WTC11 (cell line): Measurements from ENCODE around the gene HDDC3. TPM values are rescaled to one million over a fixed set of nuclear protein-coding genes. Genes with fewer than 3 reads are reported as not detected.

ENCODE experiments used
- ATAC-seq: fragments of 200-7000 bp; cut with Tn5 transposase; 2 replicates; pipeline ENCODE4 v1.10.0; 2021; ENCODE audit warnings: mild to moderate bottlenecking, moderate library complexity
- CTCF ChIA-PET: fragments of 300-600 bp; sonication (Branson Sonifier 250); formaldehyde crosslinking; loops from one replicate; lab custom pipeline; 2021; ENCODE audit warnings: antibody characterized with exemption; lab: Charles Lee
- POLR2A ChIA-PET: fragments of 350-600 bp; sonication (Branson Sonifier 250); formaldehyde crosslinking; loops from one replicate; lab custom pipeline; 2021; ENCODE audit warnings: antibody characterized with exemption; lab: Charles Lee
- DNase-seq: peaks from one replicate; pipeline ENCODE4 v3.0.0; 2021; ENCODE audit warnings: low spot score
- H3K27ac Mint-ChIP-seq: 2 replicates; pipeline ENCODE4 v1.8.0; 2021; ENCODE audit warnings: mixed read lengths
- H3K27me3 Mint-ChIP-seq: 2 replicates; pipeline ENCODE4 v1.8.0; 2021; ENCODE audit warnings: low read depth, mild to moderate bottlenecking, moderate library complexity, mixed read lengths
- H3K36me3 Mint-ChIP-seq: 2 replicates; pipeline ENCODE4 v1.8.0; 2021; ENCODE audit warnings: mixed read lengths
- H3K4me1 Mint-ChIP-seq: 2 replicates; pipeline ENCODE4 v1.8.0; 2022; ENCODE audit warnings: mixed read lengths
- H3K4me3 Mint-ChIP-seq: 2 replicates; pipeline ENCODE4 v1.8.0; 2021; ENCODE audit warnings: mild to moderate bottlenecking, moderate library complexity, mixed read lengths
- H3K9me3 Mint-ChIP-seq: 2 replicates; pipeline ENCODE4 v1.8.0; 2021; ENCODE audit warnings: mixed read lengths
- ATF1 ChIP-seq: sonication (generic); formaldehyde crosslinking; IDR thresholded peaks from 2 replicates; pipeline ENCODE4 v1.8.1; 2023; ENCODE audit warnings: mild to moderate bottlenecking, moderate library complexity, missing genetic modification reagents
- FOXJ3 ChIP-seq: sonication (generic); formaldehyde crosslinking; IDR thresholded peaks from 2 replicates; pipeline ENCODE4 v1.9.0; 2021; ENCODE audit warnings: missing genetic modification reagents, mild to moderate bottlenecking, borderline replicate concordance
- JAZF1 ChIP-seq: fragments of 250-450 bp; sonication (Bioruptor Pico); IDR thresholded peaks from 2 replicates; pipeline ENCODE4 v1.9.0; 2021; ENCODE audit warnings: moderate library complexity, mild to moderate bottlenecking, inconsistent platforms
- MXD4 ChIP-seq: fragments of 250-450 bp; sonication (Bioruptor Pico); IDR thresholded peaks from 2 replicates; pipeline ENCODE4 v1.8.0; 2021; ENCODE audit warnings: mild to moderate bottlenecking, moderate library complexity, borderline replicate concordance
- SMAD3 ChIP-seq: sonication (generic); formaldehyde crosslinking; IDR thresholded peaks from 2 replicates; pipeline ENCODE4 v1.8.0; 2022; ENCODE audit warnings: missing genetic modification reagents, mild to moderate bottlenecking, borderline replicate concordance
- SOX15 ChIP-seq: fragments of 250-450 bp; sonication (Bioruptor Pico); IDR thresholded peaks from 2 replicates; pipeline ENCODE4 v1.9.0; 2021; ENCODE audit warnings: mild to moderate bottlenecking
- TP53 ChIP-seq: sonication (generic); formaldehyde crosslinking; IDR thresholded peaks from 2 replicates; pipeline ENCODE4 v1.8.1; 2023; ENCODE audit warnings: mild to moderate bottlenecking, missing genetic modification reagents
- ZNF232 ChIP-seq: sonication (generic); formaldehyde crosslinking; IDR thresholded peaks from 2 replicates; pipeline ENCODE4 v1.8.0; 2022; ENCODE audit warnings: mild to moderate bottlenecking, missing genetic modification reagents
- ZNF423 ChIP-seq: fragments of 250-450 bp; sonication (Bioruptor Pico); IDR thresholded peaks from 2 replicates; pipeline ENCODE4 v2.1.2; 2022; ENCODE audit warnings: mild to moderate bottlenecking, moderate library complexity
- total RNA-seq: library from RNA; stranded (reverse); gene quantifications from 3 replicates; pipeline ENCODE4 v1.2.3, GENCODE V29; 2021
- TF ChIP-seq, protein P1 (sequence below): fragments of 250-450 bp; sonication (Bioruptor Pico); IDR thresholded peaks from 2 replicates; pipeline ENCODE4 v1.9.0; 2021; ENCODE audit warnings: mild to moderate bottlenecking
- TF ChIP-seq, protein P2 (sequence below): sonication (generic); formaldehyde crosslinking; IDR thresholded peaks from 2 replicates; pipeline ENCODE4 v1.8.0; 2023; ENCODE audit warnings: mild to moderate bottlenecking, missing genetic modification reagents
- TF ChIP-seq, protein P3 (sequence below): sonication (generic); formaldehyde crosslinking; conservative IDR thresholded peaks from 2 replicates; pipeline ENCODE4 v1.8.1; 2022; ENCODE audit warnings: mild to moderate bottlenecking, missing genetic modification reagents
- TF ChIP-seq, protein P4 (sequence below): sonication (generic); formaldehyde crosslinking; IDR thresholded peaks from 2 replicates; pipeline ENCODE4 v1.8.0; 2023; ENCODE audit warnings: missing genetic modification reagents, mild to moderate bottlenecking, borderline replicate concordance
- TF ChIP-seq, protein P5 (sequence below): fragments of 250-450 bp; sonication (Bioruptor Pico); conservative IDR thresholded peaks from 2 replicates; pipeline ENCODE4 v1.9.0; 2021; ENCODE audit warnings: mild to moderate bottlenecking
- TF ChIP-seq, protein P6 (sequence below): fragments of 250-450 bp; sonication (Bioruptor Pico); IDR thresholded peaks from 2 replicates; pipeline ENCODE4 v1.9.0; 2021; ENCODE audit warnings: moderate library complexity, mild to moderate bottlenecking, inconsistent platforms, borderline replicate concordance

The HDDC3 gene
- total RNA-seq, 1 experiment from 2014 or later = 16.4 TPM

DNA sequence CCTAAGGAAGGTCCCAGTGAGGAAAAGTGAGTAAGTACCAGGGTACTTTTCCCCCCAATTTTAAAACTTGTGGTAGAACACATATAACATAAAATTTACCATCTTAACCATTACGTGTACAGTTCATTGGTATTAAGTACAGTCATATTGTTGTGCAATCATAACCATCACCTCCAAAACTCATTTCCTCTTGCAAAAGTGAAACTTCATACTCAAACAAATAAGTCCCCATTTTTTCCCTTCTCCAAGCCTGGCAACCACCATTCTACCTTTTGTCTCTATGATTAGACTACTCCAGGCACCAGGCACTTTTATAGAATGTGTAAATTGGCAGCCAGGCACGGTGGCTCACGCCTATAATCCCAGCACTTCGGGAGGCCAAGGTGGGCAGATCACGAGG lies 49.8 kb upstream of the HDDC3 start:
- peaks cover 66% of the 10 kb centered on the region for H3K36me3 Mint-ChIP-seq
- H3K4me3 Mint-ChIP-seq = no peak overlapping the region
- CTCF ChIA-PET = no interaction called here
- no peaks in the 10 kb centered on the region for H3K27me3 Mint-ChIP-seq
- TF ChIP-seq, protein P1, sequence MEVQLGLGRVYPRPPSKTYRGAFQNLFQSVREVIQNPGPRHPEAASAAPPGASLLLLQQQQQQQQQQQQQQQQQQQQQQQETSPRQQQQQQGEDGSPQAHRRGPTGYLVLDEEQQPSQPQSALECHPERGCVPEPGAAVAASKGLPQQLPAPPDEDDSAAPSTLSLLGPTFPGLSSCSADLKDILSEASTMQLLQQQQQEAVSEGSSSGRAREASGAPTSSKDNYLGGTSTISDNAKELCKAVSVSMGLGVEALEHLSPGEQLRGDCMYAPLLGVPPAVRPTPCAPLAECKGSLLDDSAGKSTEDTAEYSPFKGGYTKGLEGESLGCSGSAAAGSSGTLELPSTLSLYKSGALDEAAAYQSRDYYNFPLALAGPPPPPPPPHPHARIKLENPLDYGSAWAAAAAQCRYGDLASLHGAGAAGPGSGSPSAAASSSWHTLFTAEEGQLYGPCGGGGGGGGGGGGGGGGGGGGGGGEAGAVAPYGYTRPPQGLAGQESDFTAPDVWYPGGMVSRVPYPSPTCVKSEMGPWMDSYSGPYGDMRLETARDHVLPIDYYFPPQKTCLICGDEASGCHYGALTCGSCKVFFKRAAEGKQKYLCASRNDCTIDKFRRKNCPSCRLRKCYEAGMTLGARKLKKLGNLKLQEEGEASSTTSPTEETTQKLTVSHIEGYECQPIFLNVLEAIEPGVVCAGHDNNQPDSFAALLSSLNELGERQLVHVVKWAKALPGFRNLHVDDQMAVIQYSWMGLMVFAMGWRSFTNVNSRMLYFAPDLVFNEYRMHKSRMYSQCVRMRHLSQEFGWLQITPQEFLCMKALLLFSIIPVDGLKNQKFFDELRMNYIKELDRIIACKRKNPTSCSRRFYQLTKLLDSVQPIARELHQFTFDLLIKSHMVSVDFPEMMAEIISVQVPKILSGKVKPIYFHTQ (CRISPR knock-in tag) = no peak
- TF ChIP-seq, protein P2, sequence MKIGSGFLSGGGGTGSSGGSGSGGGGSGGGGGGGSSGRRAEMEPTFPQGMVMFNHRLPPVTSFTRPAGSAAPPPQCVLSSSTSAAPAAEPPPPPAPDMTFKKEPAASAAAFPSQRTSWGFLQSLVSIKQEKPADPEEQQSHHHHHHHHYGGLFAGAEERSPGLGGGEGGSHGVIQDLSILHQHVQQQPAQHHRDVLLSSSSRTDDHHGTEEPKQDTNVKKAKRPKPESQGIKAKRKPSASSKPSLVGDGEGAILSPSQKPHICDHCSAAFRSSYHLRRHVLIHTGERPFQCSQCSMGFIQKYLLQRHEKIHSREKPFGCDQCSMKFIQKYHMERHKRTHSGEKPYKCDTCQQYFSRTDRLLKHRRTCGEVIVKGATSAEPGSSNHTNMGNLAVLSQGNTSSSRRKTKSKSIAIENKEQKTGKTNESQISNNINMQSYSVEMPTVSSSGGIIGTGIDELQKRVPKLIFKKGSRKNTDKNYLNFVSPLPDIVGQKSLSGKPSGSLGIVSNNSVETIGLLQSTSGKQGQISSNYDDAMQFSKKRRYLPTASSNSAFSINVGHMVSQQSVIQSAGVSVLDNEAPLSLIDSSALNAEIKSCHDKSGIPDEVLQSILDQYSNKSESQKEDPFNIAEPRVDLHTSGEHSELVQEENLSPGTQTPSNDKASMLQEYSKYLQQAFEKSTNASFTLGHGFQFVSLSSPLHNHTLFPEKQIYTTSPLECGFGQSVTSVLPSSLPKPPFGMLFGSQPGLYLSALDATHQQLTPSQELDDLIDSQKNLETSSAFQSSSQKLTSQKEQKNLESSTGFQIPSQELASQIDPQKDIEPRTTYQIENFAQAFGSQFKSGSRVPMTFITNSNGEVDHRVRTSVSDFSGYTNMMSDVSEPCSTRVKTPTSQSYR (CRISPR knock-in tag) = no peak
- TF ChIP-seq ZNF423 (CRISPR knock-in tag) (no peak), TP53 (no peak), FOXJ3 (CRISPR knock-in tag) (no peak), JAZF1 (no peak), SOX15 (CRISPR knock-in tag) (no peak), ZNF232 (CRISPR knock-in tag) (no peak), SMAD3 (no peak), MXD4 (CRISPR knock-in tag) (no peak), ATF1 (CRISPR knock-in tag) (no peak)
- TF ChIP-seq, protein P3, sequence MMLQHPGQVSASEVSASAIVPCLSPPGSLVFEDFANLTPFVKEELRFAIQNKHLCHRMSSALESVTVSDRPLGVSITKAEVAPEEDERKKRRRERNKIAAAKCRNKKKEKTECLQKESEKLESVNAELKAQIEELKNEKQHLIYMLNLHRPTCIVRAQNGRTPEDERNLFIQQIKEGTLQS (CRISPR knock-in tag) = no peak
- TF ChIP-seq, protein P4, sequence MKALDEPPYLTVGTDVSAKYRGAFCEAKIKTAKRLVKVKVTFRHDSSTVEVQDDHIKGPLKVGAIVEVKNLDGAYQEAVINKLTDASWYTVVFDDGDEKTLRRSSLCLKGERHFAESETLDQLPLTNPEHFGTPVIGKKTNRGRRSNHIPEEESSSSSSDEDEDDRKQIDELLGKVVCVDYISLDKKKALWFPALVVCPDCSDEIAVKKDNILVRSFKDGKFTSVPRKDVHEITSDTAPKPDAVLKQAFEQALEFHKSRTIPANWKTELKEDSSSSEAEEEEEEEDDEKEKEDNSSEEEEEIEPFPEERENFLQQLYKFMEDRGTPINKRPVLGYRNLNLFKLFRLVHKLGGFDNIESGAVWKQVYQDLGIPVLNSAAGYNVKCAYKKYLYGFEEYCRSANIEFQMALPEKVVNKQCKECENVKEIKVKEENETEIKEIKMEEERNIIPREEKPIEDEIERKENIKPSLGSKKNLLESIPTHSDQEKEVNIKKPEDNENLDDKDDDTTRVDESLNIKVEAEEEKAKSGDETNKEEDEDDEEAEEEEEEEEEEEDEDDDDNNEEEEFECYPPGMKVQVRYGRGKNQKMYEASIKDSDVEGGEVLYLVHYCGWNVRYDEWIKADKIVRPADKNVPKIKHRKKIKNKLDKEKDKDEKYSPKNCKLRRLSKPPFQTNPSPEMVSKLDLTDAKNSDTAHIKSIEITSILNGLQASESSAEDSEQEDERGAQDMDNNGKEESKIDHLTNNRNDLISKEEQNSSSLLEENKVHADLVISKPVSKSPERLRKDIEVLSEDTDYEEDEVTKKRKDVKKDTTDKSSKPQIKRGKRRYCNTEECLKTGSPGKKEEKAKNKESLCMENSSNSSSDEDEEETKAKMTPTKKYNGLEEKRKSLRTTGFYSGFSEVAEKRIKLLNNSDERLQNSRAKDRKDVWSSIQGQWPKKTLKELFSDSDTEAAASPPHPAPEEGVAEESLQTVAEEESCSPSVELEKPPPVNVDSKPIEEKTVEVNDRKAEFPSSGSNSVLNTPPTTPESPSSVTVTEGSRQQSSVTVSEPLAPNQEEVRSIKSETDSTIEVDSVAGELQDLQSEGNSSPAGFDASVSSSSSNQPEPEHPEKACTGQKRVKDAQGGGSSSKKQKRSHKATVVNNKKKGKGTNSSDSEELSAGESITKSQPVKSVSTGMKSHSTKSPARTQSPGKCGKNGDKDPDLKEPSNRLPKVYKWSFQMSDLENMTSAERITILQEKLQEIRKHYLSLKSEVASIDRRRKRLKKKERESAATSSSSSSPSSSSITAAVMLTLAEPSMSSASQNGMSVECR (CRISPR knock-in tag) = no peak
- TF ChIP-seq, protein P5, sequence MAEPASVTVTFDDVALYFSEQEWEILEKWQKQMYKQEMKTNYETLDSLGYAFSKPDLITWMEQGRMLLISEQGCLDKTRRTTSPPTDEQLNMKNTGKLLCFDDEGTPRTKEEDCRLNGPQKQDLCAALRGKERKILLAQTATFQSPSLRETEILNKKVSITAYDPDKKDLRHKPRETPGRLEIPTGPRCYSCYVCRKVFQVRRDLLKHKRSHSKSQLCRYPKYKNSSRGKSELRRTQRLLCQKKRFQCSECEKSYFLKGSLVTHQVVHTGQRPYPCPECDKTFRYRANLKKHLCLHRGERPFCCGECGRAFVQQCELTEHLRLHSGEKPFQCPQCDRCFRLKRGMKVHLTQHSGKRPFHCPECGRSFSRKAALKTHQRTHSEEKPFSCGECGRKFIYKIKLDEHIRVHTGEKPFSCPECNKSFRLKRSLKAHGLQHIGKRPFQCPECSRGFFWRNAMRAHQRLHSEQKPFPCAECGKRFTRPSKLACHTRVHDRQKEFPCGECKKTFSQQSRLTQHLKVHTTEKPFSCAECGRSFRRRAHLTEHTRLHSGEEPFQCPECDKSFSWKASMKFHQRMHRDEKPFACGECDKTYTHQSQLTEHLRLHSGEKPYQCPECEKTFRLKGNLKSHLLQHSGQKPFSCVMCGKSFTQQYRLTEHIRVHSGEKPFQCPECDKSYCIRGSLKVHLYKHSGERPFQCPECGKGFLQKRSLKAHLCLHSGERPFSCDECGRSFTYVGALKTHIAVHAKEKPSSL (CRISPR knock-in tag) = no peak
- TF ChIP-seq, protein P6, sequence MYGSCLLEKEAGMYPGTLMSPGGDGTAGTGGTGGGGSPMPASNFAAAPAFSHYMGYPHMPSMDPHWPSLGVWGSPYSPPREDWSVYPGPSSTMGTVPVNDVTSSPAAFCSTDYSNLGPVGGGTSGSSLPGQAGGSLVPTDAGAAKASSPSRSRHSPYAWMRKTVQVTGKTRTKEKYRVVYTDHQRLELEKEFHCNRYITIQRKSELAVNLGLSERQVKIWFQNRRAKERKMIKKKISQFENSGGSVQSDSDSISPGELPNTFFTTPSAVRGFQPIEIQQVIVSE = no peak
- TF ChIP-seq, all 79 proteins: peak for 0
- POLR2A ChIA-PET = no interaction called here
- no peak for ATAC-seq
- no peak for DNase-seq
- H3K4me1 Mint-ChIP-seq = no peaks in the 10 kb centered on the region
- no peaks in the 10 kb centered on the region for H3K9me3 Mint-ChIP-seq
- no peak overlapping the region for H3K27ac Mint-ChIP-seq
